Measurements from ENCODE around the gene KCNMA1.

DNA sequence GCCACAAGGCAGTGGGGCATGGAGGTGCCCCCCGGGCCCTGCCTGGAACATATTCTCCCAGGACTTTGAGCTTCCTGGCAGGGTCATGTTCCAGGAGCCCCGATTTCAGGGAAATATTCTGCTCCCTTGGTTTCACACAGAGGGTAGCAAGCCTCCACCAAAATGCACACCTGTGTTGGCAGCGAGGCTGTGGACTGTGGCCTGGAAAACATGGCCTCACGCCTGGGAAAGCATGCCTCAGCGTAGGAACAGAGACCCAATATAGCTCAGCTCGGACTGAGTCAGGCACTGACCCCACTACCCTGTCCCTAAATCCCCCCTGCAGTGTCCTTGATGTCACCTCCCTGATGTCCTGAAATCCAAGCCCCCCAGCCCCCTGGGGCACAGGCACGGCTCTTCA, 92.0 kb downstream of the KCNMA1 start:
- TF ChIP-seq CTCF (IDR thresholded peaks at IDR 0.05 in 2 of 3, conservative IDR thresholded peaks at IDR 0.05 in 1 of 3; ENCODE audit: insufficient read depth in 2 of 3, low read depth in 1 of 3, low read length in 3 of 3) (no peak), SMARCB1 (IDR thresholded peaks at IDR 0.05; ENCODE audit: insufficient read length, low read depth) (no peak), SMAD1 (IDR thresholded peaks at IDR 0.05; ENCODE audit: low read depth, low read length, partially characterized antibody) (no peak), CBFA2T2 (conservative IDR thresholded peaks at IDR 0.05) (no peak), ZNF274 (IDR thresholded peaks at IDR 0.05; ENCODE audit: borderline replicate concordance, low read depth, low read length) (no peak), FOS (IDR thresholded peaks at IDR 0.05; ENCODE audit: extremely low read depth, insufficient read length) (no peak), YY1 (IDR thresholded peaks at IDR 0.05; ENCODE audit: borderline replicate concordance in 1 of 3, control insufficient read depth in 1 of 3, extremely low read depth in 1 of 3, insufficient read depth in 3 of 3, insufficient read length in 1 of 3, insufficient replicate concordance in 2 of 3, low read depth in 1 of 3, low read length in 2 of 3) (no peak), EZH2 (IDR thresholded peaks at IDR 0.05; ENCODE audit: borderline replicate concordance, low read depth, low read length) (no peak), EP300 (IDR thresholded peaks at IDR 0.05; ENCODE audit: low read length) (no peak), ZNF165 (CRISPR knock-in tag; IDR thresholded peaks at IDR 0.05; ENCODE audit: borderline replicate concordance) (no peak), ZNF175 (CRISPR knock-in tag; IDR thresholded peaks at IDR 0.05; ENCODE audit: low read depth) (no peak)
